MM.1S (cell line): ENCODE results near the gene FPGS.
"Not testable (repeated sequence)": the region's sequence is repeated elsewhere in the genome, so short reads cannot be mapped to it uniquely, and the experiment has no call there.

ENCODE experiments used
- DNase-seq: peaks from one replicate; pipeline ENCODE4 v3.0.0-alpha.2; 2015
- H2AFZ ChIP-seq: fragments of 300-600 bp; sonication (generic); 2 replicates; pipeline ENCODE4 v1.6.0; 2016; ENCODE audit warnings: antibody characterized with exemption, low read length
- H3F3A ChIP-seq: fragments of 300-600 bp; sonication (generic); 2 replicates; pipeline ENCODE4 v1.6.1; 2016; ENCODE audit warnings: mild to moderate bottlenecking, antibody characterized with exemption, low read length, moderate library complexity, mixed read lengths; ENCODE audit not compliant: insufficient read depth
- H3K27ac ChIP-seq: fragments of 300-600 bp; sonication (generic); 2 replicates; pipeline ENCODE4 v1.5.1; 2016; ENCODE audit warnings: mild to moderate bottlenecking, low read length
- H3K27me3 ChIP-seq: fragments of 300-600 bp; sonication (generic); replicated peaks from 2 replicates; pipeline ENCODE4 v1.6.0; 2016; ENCODE audit warnings: low read length; ENCODE audit not compliant: insufficient read depth
- H3K36me3 ChIP-seq: fragments of 300-600 bp; sonication (generic); replicated peaks from 2 replicates; pipeline ENCODE4 v1.6.1; 2016; ENCODE audit warnings: mild to moderate bottlenecking, low read length, mixed read lengths; ENCODE audit not compliant: insufficient read depth
- H3K4me1 ChIP-seq: fragments of 300-600 bp; sonication (generic); 2 replicates; pipeline ENCODE4 v1.6.1; 2016; ENCODE audit warnings: low read length, mixed read lengths
- H3K4me2 ChIP-seq: fragments of 300-600 bp; sonication (generic); 2 replicates; pipeline ENCODE4 v1.6.0; 2016; ENCODE audit warnings: low read depth, low read length
- H3K4me3 ChIP-seq: fragments of 300-600 bp; sonication (generic); 2 replicates; pipeline ENCODE4 v1.5.1; 2016; ENCODE audit warnings: low read length, mixed read lengths
- H3K79me2 ChIP-seq: fragments of 300-600 bp; sonication (generic); 2 replicates; pipeline ENCODE4 v1.6.1; 2016; ENCODE audit warnings: mixed run types, low read length, mixed read lengths
- H3K9ac ChIP-seq: fragments of 300-600 bp; sonication (generic); 2 replicates; pipeline ENCODE4 v1.6.1; 2016; ENCODE audit warnings: low read length, mixed read lengths
- H3K9me2 ChIP-seq: fragments of 300-600 bp; sonication (generic); replicated peaks from 2 replicates; pipeline ENCODE4 v1.6.1; 2016; ENCODE audit warnings: mild to moderate bottlenecking, low read length, mixed read lengths; ENCODE audit not compliant: insufficient read depth
- H3K9me3 ChIP-seq: fragments of 300-600 bp; sonication (generic); replicated peaks from 2 replicates; pipeline ENCODE4 v1.6.1; 2016; ENCODE audit warnings: mild to moderate bottlenecking, low read length, mixed read lengths; ENCODE audit not compliant: insufficient read depth
- H4K20me1 ChIP-seq: fragments of 300-600 bp; sonication (generic); 2 replicates; pipeline ENCODE4 v1.6.1; 2016; ENCODE audit warnings: mild to moderate bottlenecking, low read length, moderate library complexity, mixed read lengths; ENCODE audit not compliant: insufficient read depth
- CTCF ChIP-seq: fragments of 300-600 bp; sonication (generic); IDR thresholded peaks from 2 replicates; pipeline ENCODE4 v1.5.1; 2016; ENCODE audit warnings: antibody characterized with exemption, low read length, mixed read lengths
- EZH2 ChIP-seq: fragments of 300-600 bp; sonication (generic); optimal IDR thresholded peaks from 2 replicates; pipeline ENCODE3; 2017; ENCODE audit warnings: low read depth, mild to moderate bottlenecking, antibody characterized with exemption, low read length, mixed read lengths
- EZH2phosphoT487 ChIP-seq: fragments of 300-600 bp; sonication (generic); IDR thresholded peaks from 2 replicates; pipeline ENCODE4 v1.6.1; 2018; ENCODE audit warnings: antibody characterized with exemption, low read length

The FPGS gene

GRCh38 chr9:127832248-127832647 is 29.6 kb downstream of the FPGS start:
- Histone ChIP-seq H3K4me2 (no peak overlapping the region), H3K27me3 (no peaks in the 10 kb centered on the region), H3K36me3 (no peaks in the 10 kb centered on the region), H3K9me3 (no peaks in the 10 kb centered on the region), H2AFZ (no peak overlapping the region), H3K9ac (no peak overlapping the region), H4K20me1 (no peaks in the 10 kb centered on the region), H3K27ac (no peak overlapping the region), H3F3A (no peaks in the 10 kb centered on the region), H3K9me2 (no peaks in the 10 kb centered on the region), H3K4me3 (no peak overlapping the region), H3K79me2 (no peaks in the 10 kb centered on the region), H3K4me1 (no peaks in the 10 kb centered on the region)
- DNase-seq: no peak
- no peak for TF ChIP-seq EZH2
- no peak for TF ChIP-seq EZH2phosphoT487
- no peak for TF ChIP-seq CTCF

- H3K4me3 ChIP-seq: no peak overlapping the region
- H3K79me2 ChIP-seq: no peaks in the 10 kb centered on the region
- no peak for DNase-seq
- no peaks in the 10 kb centered on the region for H3K9me2 ChIP-seq
- H3K36me3 ChIP-seq: no peaks in the 10 kb centered on the region
- no peaks in the 10 kb centered on the region for H4K20me1 ChIP-seq
- H3K27me3 ChIP-seq: no peaks in the 10 kb centered on the region
- no peak overlapping the region for H3K4me2 ChIP-seq
- no peaks in the 10 kb centered on the region for H3F3A ChIP-seq
- H2AFZ ChIP-seq: no peak overlapping the region
- H3K9ac ChIP-seq: no peak overlapping the region
- no peak for TF ChIP-seq EZH2
- TF ChIP-seq EZH2phosphoT487: no peak
- TF ChIP-seq CTCF: no peak
- no peaks in the 10 kb centered on the region for H3K4me1 ChIP-seq
- no peaks in the 10 kb centered on the region for H3K9me3 ChIP-seq
- no peak overlapping the region for H3K27ac ChIP-seq
Measured at GRCh38 chr9:127833555-127833954, 30.9 kb downstream of the FPGS start.

- no peak for DNase-seq
- no peak overlapping the region for H3K4me3 ChIP-seq
- H3K4me2 ChIP-seq: no peak overlapping the region
Measured at GRCh38 chr9:127835991-127836516, 33.4 kb downstream of the FPGS start.

GRCh38 chr9:127836561-127836960 is 33.9 kb downstream of the FPGS start:
- not testable (repeated sequence) for H3K9me3 ChIP-seq, H3K9me2 ChIP-seq, H3K36me3 ChIP-seq, H3K9ac ChIP-seq, H3K27ac ChIP-seq, H4K20me1 ChIP-seq, H3K4me1 ChIP-seq, H3K4me2 ChIP-seq, H3K27me3 ChIP-seq, H2AFZ ChIP-seq, H3K79me2 ChIP-seq, DNase-seq, H3K4me3 ChIP-seq, H3F3A ChIP-seq

More at GRCh38 chr9:127835991-127836516, 33.4 kb downstream of the FPGS start:
- Histone ChIP-seq H3K79me2 (no peaks in the 10 kb centered on the region), H3K9me2 (no peaks in the 10 kb centered on the region), H3K9ac (no peak overlapping the region), H3F3A (no peaks in the 10 kb centered on the region), H2AFZ (no peak overlapping the region), H3K9me3 (no peaks in the 10 kb centered on the region), H3K27me3 (0 out of 2 replicates have a peak, but pooled peaks cover 10% of the 10 kb centered on the region), H3K36me3 (no peaks in the 10 kb centered on the region), H4K20me1 (no peaks in the 10 kb centered on the region), H3K27ac (no peak overlapping the region), H3K4me1 (no peaks in the 10 kb centered on the region)
- TF ChIP-seq EZH2phosphoT487: no peak
- no peak for TF ChIP-seq EZH2
- no peak for TF ChIP-seq CTCF
